NCI-H2107 treated with DMSO at 0.1 percent for 48 hours (cell line): Measurements from ENCODE around the gene ZNF57.
"Not testable (repeated sequence)": the region's sequence is repeated elsewhere in the genome, so short reads cannot be mapped to it uniquely, and the experiment has no call there.

Experiments
- DNase-seq: peaks from one replicate; lab custom pipeline; 2025; ENCODE audit not compliant: unreplicated experiment; lab: John Stamatoyannopoulos, UW

Gene ZNF57

DNA sequence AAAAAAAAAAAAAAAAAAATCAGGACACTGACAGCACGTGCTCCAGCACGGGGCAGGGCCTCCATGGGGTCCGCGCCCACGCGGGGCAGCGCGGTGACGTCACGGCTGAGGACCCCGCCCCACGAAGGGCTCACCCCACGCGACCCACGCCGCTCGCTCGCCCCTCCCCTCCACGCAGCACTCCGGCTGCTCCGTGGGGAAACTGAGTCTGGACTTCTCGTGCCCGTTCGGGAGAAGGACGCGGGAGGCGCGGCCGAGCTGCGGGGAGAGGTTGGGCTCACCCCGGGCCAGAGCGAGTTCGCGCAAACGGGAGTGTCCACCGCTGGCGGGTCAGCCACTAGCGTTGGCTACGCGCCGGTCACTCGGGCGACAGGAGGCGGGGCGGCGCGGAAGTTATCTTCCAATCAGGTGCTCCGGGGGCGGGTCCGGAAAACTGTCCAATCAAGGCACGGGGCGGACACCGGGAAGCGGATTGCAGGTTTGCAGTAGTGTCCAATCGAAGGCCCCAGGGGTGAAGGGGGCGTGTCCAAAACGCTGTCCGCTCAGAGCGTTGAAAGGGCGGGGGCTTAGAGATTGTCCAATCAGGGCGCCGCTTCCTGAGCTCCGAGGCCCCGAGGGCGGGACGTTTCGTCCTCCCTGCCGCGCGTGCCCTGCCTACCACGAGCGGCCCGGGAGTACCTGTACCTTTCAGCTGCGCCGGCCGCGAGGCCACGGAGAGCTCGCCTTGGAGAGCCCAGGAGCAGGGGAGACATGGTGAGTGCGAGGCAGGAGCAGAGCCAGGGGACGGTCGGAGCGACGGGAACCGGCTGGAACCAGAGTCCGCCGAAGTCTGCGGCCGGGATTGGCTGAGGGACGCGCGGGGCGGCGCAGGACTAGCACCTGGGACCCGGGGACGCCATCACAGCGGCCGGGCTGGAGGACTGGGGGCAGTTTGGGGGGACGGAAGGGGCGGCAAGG is at the start of gene ZNF57:
TSS of gene ZNF57 (plus strand) at position 633 of the 957 bp plus-strand sequence. CDS start at position 751, 118 bp downstream.
- DNase-seq = no peak

DNA sequence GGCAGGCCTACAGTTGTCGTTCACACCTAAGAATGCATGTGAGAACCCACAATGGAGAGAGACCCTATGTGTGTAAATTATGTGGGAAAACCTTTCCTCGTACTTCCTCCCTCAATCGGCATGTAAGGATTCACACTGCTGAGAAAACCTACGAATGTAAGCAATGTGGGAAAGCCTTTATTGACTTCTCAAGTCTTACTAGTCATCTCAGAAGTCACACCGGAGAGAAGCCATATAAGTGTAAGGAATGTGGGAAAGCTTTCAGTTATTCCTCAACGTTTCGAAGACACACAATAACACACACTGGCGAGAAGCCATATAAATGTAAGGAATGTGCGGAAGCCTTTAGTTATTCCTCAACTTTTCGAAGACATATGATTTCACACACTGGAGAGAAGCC is 48.1 kb upstream of the ZNF57 start:
- DNase-seq = no peak

DNA sequence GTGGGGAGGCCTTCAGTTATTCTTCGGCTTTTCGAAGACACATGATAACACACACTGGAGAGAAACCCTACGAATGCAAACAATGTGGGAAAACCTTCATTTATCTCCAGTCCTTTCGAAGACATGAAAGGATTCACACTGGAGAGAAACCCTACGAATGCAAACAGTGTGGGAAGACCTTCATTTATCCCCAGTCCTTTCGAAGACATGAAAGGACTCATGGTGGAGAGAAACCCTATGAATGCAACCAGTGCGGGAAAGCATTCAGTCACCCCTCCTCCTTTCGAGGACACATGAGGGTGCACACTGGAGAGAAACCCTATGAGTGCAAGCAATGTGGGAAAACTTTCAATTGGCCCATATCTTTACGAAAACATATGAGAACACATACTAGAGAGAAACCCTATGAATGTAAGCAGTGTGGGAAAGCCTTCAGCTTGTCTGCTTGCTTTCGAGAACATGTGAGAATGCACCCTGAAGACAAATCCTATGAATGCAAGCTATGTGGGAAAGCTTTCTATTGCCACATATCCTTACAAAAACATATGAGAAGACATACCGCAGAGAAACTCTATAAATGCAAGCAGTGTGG is 47.6 kb upstream of the ZNF57 start:
- DNase-seq = no peak

DNA sequence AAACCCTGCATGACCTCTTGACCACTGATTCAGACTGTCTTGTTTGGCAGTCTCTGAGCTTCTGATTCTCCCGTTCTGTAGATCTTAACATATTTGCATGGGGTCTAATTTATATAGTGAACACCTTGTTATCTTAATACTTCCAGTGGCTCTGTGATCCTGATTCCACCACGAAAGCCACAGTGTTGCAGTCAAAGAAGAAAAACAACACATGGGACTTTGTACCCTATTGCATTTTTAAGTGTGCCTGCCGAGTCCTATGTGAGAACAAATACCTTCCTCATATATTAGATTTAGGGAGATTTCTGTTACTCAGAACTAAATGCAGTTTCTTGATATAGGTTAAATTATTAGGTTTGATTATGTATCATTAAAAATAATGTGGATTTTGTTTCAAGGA is 45.9 kb upstream of the ZNF57 start:
- no peak for DNase-seq

DNA sequence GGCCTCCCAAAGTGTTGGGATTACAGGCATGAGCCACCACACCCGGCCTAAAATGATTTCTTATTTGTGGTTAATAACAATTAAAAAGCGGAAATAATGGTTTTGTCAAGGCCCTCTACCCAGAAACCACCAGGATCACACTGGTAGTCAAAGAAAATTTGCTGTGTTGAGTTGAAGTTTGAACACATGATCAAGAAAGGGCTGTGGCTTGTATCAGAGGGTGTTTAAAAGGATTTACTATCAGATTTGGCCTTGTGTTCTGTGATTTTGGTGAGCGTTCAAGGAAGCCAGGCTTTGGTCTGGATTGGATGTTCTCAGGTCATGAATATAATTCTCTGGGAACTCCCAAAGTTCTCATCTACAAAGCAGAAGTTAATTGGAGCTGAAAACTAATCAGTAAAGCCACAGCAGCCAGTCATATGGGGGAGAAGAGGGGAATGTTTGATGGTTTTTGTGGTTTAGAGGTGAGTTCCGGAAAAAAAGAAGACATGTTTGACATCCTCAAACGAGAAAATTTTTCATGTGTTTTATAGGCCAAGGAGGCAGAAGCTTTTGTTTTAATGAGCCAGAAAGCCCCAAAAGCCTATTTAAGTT is 44.2 kb upstream of the ZNF57 start:
- no peak for DNase-seq

DNA sequence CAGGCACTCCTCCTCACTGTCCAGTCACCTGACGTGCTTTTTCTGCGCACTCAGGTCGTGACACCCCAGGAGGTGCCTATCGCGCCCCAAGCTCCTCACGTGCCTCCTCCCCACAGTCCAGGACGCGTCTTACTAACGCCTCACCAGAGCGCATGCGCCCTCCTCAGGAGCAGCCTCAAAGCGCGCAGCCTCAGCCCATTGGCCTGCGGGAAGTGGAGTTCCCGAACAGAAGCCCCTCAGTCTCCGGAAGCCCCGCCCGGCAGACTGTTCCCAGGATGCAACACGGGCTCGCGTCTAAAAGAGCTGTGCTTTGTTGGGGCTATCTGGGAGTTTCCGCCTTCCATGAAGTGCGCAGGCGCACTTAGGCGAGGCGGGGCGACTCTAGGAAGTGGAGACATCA is 41.9 kb upstream of the ZNF57 start:
- DNase-seq = no peak

DNA sequence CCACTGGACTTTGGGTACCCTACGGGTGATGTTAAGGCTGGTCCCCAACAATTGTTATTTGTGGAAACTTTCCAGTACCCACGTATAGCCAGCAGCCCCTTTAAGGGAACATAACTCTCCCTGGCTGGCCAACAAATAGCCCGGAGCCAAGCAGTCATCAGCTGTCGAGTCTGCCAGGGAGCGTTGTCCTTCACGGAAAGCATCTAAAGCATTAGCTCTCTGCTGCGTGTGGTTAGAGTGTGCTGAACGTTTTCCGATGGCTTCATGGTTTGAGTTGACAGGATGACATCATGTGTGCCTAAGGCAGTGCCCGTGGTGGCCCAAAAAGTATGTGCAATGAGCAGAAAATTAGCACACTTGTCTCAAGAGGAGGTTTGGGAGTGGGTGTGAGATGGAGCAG is 36.9 kb upstream of the ZNF57 start:
- no peak for DNase-seq

DNA sequence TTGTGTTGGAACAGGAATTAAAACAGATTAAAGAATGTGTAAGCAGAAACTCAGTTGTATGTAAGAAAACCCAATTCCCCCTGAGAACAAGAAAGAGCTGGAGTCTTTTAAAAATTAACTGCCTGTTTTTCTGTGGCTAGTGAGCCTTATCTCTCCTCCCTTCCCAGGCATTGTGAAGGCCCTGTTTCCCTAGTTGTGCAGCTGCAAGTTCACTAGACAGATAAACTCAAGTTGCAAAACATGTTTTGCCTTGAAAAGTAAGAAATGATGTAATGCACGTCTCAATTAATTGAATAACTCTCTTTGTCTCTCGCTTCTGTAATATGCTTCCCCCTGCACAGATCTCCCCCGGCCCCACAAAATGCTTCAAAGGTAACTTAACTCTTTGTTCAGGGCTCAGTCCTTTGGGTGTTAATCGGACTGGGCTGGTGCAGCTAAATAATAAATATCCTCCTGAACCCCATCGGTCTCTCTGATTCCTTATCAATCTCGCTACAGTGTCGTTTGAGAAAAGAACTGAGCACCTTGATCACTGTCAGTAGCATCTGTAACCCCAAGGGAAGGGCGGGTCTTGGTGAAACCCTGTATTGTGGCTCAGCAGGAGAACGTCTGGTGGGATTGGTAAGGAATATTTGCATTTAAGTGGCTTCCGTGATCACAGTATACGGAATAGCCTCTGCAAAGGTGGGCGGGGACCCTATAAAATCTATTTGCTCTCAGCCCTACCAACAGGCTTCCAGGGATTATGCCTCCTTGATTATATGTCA is 35.2 kb upstream of the ZNF57 start:
- DNase-seq = no peak

DNA sequence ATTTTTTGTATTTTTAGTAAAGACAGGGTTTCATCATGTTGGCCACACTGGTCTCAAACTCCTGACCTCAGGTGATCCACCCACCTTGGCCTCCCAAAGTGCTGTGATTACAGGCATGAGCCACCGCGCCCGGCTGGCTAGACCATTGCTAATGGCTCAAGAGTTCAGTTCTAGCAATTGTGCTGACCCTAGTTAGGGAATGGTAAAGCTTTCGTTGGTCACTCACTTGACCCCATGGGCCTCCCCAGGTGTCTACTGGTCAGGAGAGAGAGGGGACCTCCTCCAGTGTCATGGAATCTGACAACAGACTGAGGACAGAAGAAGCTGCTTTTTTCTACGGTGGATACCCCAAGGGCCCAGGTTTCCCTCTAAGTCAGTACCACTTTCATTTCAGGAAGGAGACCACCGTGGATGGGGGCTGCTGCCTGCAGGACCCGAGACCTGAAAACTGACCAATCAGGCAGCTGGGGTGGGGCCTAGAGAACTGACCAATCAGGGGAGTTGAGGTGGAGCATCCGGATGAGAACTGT is 34.2 kb upstream of the ZNF57 start:
- no peak for DNase-seq

DNA sequence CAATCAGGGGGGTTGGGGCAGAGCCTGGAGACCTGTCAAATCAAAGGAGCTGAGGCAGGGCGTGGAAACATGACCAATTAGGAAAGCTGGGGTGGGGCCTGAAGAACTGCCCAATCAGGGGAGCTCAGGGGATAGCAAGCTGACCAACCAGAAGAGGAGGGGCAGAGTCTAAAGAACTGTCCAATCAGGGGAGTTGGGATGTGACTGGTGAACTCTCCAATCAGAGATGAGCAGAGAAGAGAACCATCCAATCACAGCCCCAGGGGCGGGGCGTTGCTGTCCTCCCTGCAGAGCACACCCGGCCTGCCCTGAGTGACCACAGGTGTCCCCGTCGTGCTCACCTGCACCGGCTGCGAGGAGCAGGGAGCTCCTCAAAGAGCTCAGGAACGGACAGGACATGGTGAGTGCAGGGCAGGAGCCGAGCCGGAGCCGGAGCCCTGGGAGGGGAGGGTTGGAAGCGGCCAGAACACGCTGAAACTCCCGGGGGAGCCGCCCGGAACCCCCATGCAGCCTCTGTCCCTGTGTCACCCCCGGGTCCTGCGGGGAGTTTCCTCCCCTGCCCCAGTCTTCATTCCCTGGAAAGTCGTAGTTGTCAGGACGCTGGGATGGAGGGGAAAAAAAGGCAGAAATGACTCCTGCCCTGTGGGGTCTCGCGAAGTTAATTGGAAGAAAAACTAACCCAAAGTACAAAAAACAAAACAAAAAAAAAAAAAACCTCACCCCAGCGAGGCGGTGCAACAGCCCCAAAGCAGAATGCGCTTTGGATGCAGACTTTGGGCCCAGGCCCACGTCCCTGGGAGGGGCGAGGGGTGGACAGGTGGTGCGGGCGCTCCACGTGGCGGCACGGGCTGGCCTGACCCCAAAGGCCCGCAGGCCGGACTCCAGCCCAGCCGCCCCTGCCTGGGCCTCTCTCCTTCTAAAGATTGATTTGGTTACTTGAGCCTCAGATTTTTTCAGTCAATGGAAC is 33.4 kb upstream of the ZNF57 start, which contains the start of gene ZNF556:
TSS of gene ZNF556 (plus strand) at position 311 of the 967 bp plus-strand sequence. CDS start at position 398, 87 bp downstream.
- no peak for DNase-seq

DNA sequence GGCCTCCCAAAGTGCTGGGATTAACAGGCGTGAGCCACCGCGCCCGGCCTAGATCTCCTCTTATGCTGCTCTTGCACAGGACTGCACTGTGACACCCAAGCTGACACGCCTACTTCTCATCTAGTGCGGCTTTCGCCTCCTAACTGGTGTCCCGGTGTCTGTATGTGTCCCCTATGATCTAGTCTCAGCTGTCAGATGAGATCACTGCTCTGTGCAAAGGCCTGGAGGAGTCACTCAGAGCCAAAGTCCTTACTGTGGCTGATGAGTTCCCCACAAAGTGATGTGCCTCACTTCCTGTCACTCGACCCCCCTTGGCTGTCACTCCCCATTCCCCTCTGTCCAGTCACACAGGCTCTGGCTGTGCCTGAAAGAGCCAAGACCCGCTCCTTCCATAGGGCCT is 31.1 kb upstream of the ZNF57 start:
- DNase-seq = no peak

DNA sequence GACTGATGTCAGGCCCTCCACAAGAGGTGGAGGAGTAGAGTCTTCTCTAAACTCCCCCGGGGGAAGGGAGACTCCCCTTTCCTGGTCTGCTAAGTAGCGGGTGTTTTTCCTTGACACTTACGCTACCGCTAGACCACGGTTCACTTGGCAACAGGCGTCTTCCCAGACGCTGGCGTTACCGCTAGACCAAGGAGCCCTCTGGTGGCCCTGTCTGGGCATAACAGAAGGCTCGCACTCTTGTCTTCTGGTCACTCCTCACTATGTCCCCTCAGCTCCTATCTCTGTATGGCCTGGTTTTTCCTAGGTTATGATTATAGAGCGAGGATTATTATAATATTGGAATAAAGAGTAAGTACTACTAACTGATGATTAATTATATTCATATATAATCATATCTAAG is 28.6 kb upstream of the ZNF57 start:
- not testable (repeated sequence) for DNase-seq

DNA sequence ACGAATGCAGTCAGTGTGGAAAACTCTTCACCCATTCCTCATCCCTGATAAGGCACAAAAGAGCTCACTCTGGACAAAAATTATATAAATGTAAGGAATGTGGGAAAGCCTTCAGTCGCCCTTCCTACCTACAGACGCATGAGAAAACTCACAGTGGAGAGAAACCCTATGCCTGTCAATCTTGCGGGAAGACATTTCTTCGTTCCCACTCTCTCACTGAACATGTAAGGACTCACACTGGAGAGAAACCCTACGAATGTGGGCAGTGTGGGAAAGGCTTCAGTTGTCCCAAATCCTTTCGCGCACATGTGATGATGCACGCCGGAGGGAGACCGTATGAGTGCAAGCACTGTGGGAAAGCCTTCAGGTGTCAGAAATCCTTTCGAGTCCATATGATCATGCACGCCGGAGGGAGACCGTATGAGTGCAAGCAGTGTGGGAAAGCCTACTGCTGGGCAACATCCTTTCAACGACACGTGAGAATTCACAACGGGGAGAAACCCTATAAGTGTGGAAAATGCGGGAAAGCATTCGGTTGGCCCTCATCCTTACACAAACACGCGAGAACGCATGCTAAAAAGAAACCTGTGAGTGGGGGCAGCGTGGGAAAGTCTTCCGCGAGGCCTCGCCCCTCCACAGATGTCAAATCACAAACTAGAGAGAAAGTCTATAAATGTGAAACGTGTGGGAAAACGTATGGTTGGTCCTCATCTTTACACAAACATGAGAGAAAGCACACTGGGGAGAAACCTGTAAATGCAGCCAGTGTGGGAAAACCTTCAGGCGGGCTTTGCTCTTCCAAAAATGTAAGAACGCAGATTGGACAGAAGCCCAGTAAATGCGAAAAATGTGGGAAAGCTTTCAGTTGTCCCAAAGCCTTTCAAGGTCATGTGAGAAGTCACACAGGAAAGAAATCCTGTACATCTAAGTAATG is 23.1 kb upstream of the ZNF57 start:
- DNase-seq = no peak

DNA sequence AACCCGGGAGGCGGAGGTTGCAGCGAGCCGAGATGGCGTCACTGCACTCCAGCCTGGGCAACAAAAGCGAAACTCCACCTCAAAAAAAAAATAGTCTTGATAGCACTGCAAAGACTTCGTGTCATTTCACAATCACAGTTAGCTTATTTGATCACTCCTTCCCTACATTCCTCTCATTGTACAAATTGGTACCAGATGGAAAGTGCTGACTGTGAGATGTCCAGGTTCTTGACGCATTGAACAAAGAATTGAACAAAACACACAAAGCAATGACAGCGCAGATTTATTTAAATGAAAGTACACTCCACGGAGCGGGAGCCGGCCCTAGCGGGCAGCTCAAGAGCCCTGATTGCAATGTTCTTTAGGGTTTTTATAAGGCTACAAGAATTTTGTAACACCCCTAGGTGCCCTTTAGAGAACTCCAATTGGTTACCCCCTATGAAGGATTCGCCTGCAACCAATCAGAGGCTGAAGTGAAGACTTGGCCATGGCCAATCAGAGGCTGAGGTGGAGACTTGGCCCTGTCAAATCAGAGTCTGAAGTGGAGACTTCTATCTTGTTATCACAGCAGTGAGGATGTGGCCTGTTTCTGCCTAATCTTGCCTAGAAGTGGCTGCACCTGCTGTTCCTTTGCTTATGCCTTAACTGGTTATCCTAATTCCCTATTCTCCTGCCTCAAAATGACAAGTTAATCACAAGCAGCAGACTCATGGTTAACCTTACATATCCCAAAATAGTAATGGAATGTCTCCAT is 16.9 kb upstream of the ZNF57 start:
- no peak for DNase-seq

DNA sequence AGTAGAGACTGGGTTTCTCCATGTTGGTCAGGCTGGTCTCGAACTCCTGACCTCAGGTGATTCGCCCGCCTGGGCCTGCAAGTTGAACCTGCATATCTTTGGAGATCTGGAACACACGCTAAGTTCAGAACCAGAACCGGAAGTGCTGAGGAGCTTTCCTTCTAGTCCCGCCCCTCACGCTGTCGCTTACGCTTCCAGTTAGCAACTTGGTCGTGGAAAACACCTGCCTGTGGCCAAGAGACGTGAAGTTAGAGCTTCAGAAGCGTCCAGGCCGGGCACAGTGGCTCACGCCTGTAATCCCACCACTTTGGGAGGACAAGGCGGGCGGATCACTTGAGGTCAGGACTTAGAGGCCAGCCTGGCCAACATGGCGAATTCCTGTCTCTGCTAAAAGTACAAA is 15.0 kb upstream of the ZNF57 start:
- no peak for DNase-seq

DNA sequence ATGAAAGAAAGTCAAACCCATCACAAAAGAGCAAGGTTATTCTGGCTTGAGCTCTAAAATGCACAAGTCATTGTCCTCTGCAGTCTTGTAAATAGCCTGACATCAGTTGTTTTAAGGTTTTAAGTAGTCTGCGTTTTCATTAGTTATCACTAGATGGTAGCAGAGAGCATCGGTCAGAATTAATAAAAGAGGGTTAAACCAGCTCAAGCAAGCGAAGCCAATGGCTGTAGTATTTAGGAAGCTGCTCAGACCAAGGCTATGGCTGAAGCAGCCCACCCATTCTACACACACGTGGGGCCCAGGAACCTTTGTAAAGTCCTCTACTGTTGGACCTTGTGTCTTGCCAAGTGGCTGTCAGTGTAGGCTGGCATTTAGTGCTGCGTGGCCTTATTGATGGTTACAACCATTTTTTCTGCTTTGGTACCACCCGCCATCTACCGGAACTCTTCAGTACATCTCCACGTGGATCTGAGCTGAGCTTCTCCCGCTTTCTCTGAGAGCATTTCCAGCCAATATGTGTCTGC is 13.3 kb upstream of the ZNF57 start:
- peak; percentile 60 for DNase-seq

DNA sequence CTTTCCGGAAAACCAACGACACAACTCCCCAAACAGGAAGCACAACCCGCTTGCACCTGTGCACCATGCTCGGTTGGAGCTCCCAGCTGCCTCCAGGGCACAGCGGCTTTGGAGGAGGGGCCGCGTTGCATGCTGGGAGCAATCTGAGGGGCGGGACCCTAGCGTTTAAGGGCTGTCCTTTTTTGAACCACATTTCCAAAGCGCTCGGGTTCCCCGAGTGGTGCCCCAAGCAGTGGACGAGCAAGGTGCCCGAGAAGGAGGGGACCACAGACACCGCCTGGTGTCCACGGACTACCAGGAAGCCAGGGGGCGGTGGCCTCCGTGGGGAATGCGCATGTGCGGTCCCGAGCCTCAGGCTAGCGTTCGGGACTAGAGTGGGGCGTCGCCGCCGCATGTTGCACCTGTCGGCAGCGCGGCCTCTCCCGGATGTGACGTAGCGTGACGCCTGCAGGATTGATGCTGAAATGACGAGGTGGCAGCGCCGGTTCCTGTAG is 11.9 kb upstream of the ZNF57 start:
- DNase-seq = no peak

DNA sequence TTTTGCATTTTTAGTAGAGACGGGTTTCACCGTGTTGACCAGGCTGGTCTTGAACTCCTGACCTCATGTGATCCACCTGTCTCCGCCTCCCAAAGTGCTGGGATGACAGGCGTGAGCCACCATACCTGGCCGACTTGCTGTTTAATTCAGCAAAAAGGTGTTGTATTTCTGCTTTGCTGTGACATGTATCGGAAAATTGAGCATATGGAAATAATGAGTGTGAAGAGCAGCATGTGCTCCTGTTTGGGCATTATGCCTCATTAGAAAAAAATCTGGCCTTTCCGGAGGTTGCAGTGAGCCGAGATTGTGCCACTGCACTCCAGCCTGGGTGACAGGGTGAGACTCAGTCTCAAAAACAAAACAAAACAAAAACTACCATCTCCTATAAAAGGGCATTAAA is 10.2 kb upstream of the ZNF57 start:
- DNase-seq = not testable (repeated sequence)
